ENCODE measurements around the gene CD109.
"Not testable (repeated sequence)": the region's sequence is repeated elsewhere in the genome, so short reads cannot be mapped to it uniquely, and the experiment has no call there.

CD109 gene

DNA sequence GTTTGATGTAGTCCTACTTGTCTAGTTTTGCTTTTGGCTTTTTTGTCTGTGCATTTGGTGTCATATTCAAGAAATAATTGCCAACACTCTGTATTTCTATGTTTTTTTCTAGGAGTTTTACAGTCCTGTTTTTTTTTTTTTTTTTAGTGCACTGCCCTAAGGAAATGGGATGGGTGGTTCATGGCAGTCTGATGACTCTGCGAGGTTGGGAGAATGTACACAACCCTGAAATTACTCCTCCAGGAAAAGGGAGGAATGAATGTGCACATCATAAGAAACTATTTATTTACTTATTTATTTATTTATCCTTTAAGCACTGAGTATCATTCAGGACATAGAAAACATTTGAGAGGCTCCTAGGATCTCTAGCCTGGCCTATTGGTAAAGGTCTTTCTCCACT is 27.0 kb upstream of the CD109 start:
- no peak for DNase-seq
- TF ChIP-seq GATA1 (IDR thresholded peaks at IDR 0.05; ENCODE audit: low read depth, low read length): no peak
- TF ChIP-seq POLR2A (IDR thresholded peaks at IDR 0.05; ENCODE audit: low read length): no peak

DNA sequence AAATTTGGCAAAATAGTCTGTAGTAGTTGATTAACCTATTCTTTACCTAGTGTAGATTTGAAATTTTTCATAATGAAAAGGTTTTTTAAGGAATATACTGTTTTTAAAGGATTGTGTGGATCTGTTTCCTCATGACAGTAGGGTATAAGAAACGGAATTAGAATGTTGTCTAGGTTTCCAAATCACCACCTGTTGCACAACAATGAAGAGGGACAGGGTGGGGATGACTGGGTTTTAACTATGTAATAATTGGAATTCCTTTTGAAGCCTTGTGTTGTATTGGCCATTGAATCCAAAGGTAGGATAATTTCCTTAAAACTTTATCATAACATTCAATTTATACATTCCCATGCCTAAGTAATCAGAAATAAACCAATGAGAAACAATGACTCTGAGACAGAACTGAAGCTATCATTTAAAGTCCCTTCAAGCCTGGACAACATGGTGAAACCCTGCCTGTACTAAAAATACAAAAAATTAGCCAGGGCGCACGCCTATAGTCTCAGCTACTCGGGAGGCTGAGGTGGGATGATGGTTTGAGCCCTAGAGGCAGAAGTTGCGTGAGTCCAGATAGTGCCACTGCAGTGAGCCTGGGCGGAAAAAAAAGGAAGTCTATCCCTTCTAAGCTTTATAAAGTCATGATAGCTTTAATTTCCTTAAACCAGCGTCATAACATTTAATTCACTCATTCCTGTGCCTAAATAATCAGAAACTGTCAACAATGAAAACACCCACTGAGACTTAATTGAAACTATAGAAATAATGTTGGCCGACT is 23.9 kb upstream of the CD109 start:
- TF ChIP-seq GATA1 (IDR thresholded peaks at IDR 0.05; ENCODE audit: low read depth, low read length): no peak
- no peak for TF ChIP-seq POLR2A (IDR thresholded peaks at IDR 0.05; ENCODE audit: low read length)
- DNase-seq: no peak

DNA sequence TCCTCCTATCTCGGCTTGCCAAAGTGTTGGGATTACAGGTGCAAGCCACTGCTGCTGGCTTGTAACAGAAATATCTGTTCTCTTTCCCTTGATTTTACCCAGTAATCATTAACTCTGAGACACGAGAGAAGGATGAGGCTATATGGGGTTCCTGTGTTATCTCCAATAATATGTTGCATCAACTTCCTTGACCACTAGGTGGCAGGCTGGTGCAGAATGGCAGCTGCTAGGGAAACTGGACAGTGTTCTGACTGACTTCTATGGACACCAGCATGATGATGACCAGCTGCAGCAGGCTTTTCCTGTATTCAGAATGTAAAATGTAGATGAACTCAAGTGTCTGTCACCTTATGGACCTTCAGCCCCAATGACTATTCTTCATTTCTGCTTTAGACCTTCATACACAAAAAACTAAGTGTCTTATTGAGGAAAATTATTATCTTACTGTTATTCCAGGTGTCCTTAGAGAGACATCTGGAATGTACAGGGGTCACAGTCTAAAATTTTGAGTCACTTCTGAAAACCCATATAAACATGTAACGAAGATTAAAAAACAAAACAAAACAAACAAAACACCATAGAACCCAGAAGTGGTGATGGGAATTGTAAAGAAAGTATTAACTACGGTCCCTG is 20.4 kb upstream of the CD109 start:
- DNase-seq: peak; percentile 65 to 81
- TF ChIP-seq GATA1 (IDR thresholded peaks at IDR 0.05; ENCODE audit: low read depth, low read length) (no peak), POLR2A (IDR thresholded peaks at IDR 0.05; ENCODE audit: low read length) (no peak)

DNA sequence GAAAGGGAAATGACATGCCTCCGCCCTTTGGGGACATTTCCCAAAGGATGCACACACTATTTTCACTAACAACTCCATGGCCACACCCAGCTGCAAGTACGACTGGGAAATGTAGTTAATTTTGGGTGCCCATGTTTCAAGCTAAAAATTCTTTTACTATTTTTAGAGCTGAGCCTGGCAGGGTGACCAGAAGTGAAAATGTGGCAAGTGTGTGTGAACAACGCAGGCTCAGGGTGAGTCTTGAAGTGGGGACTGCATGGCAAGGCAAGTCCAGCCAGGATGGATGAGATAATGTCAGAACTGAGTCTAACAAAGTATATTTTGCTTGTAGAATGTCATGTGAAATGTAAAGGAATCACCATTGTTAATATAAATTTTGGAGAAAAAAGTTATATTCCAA is 17.0 kb upstream of the CD109 start:
- no peak for DNase-seq
- no peak for TF ChIP-seq GATA1 (IDR thresholded peaks at IDR 0.05; ENCODE audit: low read depth, low read length)
- TF ChIP-seq POLR2A (IDR thresholded peaks at IDR 0.05; ENCODE audit: low read length): no peak

DNA sequence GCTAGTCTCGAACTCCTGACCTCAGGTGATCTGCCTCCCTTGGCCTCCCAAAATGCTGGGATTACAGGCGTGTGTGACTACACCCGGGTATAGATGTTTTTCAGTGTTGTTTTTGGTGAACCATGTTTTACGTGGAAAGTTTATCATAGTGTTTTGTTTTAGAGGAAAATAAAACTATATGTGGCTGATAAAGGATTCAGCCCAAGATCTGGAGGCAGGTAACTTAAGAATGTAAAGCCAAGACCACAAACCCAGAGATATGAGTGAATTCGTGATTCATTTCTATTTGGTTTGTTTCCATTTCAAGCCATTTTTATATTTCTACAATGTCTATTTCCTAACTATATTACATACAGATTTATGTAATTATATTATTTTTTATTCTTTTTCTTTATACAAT is 16.2 kb upstream of the CD109 start:
- DNase-seq: not testable (repeated sequence)

DNA sequence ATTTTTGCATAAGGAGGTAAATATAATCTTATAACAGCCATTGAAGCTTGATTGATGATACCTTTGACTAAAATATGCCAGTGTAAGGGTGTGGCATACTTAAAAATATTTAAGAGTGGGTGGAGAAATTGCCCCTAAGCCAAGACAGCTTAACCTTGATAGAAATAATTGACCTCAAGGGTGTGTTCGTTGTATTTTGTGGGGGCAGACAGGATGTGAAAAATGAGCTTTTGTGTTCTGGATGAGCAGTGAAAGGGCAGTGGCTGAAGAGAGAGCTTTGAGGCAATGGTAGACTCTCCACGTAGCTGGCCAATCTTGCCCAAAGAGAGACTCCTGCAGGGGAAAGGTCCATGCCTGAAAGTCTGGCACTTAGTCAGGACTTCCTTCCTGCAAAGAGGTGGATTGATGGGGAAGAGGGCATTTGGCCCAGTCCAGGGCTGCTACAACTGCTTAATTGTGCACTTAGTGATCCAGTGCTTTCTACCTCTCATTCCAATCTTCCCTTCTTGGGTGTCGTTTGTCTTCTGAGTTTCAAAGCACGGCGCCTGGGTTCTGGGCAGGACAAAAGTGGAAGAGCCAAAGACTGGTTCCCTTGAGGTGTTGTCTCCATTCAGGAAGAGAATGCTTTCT is 15.6 kb upstream of the CD109 start:
- no peak for DNase-seq
- no peak for TF ChIP-seq POLR2A (IDR thresholded peaks at IDR 0.05; ENCODE audit: low read length)
- no peak for TF ChIP-seq GATA1 (IDR thresholded peaks at IDR 0.05; ENCODE audit: low read depth, low read length)

DNA sequence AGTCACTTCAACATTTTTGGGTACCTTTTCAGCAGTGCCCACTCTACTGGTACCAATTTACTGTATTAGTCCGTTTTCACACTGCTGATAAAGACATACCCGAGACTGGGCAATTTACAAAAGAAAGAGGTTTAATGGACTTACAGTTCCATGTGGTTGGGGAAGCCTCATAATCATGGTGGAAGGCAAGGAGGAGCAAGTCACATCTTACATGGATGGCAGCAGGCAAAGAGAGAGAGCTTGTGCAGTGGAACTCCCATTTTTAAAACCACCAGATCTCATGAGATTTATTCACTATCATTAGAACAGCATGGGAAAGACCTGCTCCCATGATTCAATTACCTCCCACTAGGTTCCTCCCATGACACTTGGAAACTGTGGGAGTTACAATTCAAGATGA is 12.4 kb upstream of the CD109 start:
- not testable (repeated sequence) for DNase-seq

DNA sequence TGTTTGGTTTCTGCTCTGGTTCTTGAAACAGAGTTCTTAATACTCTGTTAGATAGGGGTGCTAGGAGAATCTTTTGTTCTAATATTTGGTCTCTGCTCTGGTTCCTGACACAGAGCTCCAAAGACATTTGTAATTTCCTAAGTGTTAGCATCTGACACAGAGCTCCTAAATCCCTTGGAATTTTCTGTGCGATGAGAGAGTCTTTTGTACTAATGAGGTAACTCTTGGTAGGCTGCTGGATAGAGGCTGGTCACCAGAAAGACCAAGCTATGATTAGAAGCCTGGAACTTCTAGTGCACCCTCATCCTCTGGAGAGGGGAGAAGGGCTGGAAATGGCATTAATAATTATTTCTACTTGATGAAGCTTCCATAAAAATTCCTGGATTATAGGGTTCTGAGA is 7.7 kb upstream of the CD109 start:
- no peak for DNase-seq
- no peak for TF ChIP-seq POLR2A (IDR thresholded peaks at IDR 0.05; ENCODE audit: low read length)
- no peak for TF ChIP-seq GATA1 (IDR thresholded peaks at IDR 0.05; ENCODE audit: low read depth, low read length)

DNA sequence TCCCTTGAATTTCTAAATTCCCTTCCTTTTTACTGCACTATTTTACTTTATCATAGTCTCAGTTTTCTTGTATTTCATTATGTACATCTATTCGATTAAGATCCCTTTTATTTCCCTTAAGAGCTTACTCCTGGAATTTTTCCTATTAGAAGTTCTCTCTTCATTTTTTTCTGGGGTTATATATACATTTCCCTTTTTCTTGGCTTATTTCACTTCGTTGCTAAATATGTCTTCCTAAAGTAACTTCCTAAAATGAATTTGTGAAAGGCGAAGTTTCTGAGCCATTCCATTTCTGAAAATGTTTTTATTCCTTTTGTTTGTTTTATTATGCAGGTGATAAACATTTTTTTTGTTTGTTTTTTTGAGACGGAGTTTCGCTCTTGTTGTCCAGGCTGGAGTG is 5.9 kb upstream of the CD109 start:
- DNase-seq: no peak
- TF ChIP-seq POLR2A (IDR thresholded peaks at IDR 0.05; ENCODE audit: low read length) (no peak), GATA1 (IDR thresholded peaks at IDR 0.05; ENCODE audit: low read depth, low read length) (no peak)

DNA sequence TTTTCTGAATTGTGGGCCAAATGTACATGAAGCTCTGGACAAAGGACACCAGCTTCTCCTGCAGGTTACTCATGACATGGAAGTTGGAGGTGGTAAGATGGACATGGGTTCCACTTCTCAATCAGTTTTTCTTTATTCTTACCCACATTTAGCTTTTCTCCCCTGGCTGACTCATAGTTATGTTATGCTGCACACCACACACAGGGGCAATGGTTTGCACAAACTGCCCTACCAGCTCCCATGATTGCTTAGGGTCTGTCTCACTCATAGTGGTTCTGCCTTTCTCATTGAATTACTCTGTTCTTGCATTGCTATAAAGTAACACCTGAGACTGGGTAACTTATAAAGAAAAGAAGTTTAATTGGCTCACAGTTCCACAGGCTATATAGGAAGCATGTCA is 4.5 kb upstream of the CD109 start:
- TF ChIP-seq GATA1 (IDR thresholded peaks at IDR 0.05; ENCODE audit: low read depth, low read length) (no peak), POLR2A (IDR thresholded peaks at IDR 0.05; ENCODE audit: low read length) (no peak)
- no peak for DNase-seq

DNA sequence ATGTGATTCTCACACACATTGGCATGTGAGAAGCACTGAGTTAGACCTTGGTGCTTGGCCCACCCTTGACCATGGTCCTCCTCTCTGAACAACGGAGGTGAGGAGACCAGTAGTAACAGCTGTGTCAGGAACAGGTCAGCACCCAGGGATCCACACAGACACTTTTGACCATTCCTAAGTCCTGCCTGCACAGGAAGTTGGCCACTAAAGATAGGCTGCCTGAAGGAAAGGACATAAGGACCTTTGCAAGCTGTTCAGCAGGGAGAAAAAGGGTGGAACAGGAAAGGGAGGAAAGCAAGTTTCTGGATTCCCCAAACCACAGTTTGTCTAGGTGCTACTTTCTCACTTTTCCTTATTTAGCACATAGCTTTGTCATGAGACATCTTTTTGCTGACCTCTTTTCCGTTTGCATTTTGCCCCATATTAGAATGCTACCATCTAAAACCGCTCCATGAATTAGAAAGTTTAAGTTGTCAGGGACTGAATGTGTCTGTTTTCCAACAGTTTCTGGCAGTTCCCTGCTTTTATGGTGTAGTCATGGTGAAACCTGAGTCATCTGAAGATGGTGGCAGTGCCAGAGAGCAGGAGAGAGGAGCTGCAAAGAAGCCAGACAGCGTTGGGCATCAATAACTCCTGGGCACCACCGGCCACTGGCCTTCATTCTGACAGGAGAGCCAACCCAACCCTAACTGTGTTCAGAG is 1.1 kb upstream of the CD109 start:
- no peak for DNase-seq
- TF ChIP-seq GATA1 (IDR thresholded peaks at IDR 0.05; ENCODE audit: low read depth, low read length) (no peak), POLR2A (IDR thresholded peaks at IDR 0.05; ENCODE audit: low read length) (no peak)

DNA sequence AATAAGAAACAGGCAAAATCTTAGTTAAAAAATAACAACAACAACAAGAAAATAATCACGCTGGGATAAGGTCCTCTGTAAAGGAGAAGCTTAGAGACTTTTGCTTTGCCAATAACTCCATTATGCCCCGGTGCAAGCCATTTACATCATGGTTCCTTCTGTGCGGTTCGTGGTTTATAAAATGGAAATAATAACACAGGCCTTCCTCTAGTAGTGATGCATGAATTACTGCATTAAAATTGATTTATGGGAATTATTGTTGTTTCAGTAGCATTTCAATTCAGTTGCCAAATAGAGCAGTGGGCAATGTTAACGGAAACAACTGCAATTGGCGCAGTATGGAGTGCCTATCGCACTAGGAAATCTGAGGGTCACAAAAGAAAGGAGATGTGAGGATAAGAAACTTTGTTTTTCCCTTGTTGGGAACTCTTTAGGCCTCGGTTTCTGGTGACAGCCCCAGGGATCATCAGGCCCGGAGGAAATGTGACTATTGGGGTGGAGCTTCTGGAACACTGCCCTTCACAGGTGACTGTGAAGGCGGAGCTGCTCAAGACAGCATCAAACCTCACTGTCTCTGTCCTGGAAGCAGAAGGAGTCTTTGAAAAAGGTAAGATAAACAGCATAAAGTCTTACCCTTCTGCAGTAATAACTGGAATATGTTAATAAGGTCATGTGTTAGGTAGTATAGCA is 1.1 kb downstream of the CD109 start:
- peak; percentile 35 for TF ChIP-seq POLR2A (IDR thresholded peaks at IDR 0.05; ENCODE audit: low read length)
- no peak for TF ChIP-seq GATA1 (IDR thresholded peaks at IDR 0.05; ENCODE audit: low read depth, low read length)
- DNase-seq: no peak

DNA sequence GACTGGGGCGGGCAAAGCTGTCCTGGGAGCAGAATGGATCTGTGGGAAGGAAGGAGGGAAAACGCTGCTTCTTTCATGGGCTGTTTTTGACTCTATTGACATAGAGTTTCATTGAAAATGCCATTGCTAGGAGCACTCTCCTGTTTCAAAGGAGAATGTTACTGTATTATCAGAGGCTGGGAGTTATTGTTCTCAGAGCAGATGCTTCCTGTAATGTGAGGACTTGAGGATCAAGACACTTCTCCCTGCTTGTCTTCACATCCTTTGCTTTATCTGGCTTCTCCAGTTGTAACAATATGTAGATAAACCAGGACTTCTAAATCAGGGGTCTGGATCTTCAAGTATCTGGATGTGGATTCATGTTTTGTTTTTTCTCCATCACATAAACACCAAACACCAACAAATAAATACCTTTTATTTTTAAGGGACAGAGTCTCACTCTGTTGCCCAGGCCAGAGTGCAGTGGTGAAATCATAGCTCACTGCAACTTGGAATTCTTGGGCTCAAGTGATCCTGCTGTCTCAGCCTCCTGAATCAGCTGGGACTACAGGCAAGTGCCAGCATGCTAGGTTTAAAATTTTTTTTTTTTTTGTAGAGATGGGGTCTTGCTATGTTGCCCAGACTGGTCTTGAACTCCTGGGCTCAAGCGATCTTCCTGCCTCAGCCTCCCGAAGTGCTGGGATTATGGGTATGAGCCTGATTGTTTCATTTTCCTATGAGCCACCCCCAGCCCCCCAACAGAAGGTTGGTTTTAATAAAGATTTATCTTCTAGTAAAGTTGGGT is 3.9 kb downstream of the CD109 start:
- TF ChIP-seq GATA1 (IDR thresholded peaks at IDR 0.05; ENCODE audit: low read depth, low read length) (no peak), POLR2A (IDR thresholded peaks at IDR 0.05; ENCODE audit: low read length) (no peak)
- DNase-seq: no peak

Data from erythroblast (primary cell).